ENCODE data around the gene ZNF302.
"Not testable (repeated sequence)": the region's sequence is repeated elsewhere in the genome, so short reads cannot be mapped to it uniquely, and the experiment has no call there.

Gene ZNF302

DNA sequence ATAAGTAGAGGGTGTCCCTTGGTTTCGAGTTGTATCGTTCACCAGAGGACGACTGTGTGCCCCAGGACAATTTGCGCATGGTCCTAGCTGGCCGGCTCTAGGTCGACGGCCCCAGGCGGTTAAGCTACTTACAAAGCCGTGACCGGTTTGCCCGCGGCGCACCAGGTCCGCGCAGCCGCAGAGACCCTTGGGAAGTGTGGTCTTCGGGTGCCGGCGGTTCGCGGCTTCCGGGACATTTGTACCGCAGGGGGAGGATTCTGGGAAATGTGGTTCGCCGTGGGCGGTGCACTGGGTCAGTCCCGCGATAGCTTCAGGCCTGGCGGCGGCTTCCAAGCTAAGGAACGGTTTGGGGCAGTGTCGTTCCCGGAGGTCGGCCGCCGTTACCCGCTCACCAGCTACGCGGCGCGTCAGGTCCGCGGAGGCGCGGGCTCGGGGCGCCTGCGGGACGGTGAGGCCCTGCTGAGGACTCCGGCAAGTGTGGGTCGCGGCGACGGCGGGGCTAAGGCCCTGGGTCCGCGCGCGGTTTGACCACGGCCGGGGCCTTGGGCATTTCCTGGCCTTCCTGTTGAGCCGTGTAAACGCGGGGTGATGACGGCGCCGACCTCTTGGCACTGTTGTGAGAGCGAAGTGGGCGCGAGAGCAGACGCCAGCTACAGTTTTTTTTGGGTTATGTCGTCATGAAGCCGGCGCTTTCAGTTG is at the start of gene ZNF302:
TSS of gene ZNF302 (plus strand) at position 293 of the 699 bp plus-strand sequence. CDS start 1,127 bp downstream, outside the sequence.
- DNase-seq (ENCODE audit: low spot score) = peak; percentile 96

DNA sequence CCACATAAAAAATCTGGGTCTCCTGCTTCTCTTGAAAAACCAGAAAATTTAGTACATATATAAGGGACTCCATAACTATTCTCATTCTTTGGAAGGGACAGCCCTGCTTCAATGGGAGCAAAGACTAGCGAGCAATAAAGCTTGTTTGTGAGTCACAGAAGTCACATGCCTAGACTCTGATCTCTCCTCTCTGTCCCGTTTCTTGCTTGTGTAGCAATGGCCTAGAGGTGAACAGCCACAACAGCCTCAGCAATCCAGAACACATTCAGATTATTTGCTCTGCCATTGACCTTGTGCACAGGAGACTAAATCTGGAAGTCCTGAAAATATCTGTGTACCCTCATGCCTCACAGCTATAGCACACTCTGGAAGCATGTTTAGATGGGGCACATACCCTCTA is 43.7 kb upstream of the ZNF302 start:
- DNase-seq (ENCODE audit: low spot score) = no peak

DNA sequence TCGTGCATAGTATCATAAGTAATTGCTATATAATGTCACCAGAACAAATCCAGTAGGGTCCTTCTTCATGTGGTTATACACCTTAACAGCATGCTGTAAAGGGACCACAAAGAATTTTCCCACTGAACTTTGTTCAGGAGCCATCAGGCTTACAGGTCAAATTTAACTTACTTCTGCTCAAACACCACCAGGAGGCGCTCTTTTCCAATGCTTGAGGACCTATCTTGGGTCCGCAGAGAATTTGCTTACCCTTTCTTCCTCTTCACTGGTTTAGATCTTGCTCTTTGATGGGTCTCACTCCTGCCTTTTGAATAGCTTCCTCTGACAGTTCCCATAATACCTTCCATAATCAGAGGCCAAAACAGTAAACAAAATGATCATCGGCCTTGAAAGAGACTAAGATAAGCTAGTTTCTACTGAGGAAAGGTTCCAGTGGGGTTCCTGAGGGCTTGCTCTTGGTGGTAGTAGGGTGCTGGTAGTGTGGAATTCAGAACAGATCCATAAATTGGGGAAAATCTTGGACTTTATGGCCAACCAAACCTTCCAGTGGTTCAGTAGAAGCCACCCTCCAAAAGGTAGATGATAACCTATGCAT is 37.9 kb upstream of the ZNF302 start:
- peak; percentile 42 for DNase-seq (ENCODE audit: low spot score)

DNA sequence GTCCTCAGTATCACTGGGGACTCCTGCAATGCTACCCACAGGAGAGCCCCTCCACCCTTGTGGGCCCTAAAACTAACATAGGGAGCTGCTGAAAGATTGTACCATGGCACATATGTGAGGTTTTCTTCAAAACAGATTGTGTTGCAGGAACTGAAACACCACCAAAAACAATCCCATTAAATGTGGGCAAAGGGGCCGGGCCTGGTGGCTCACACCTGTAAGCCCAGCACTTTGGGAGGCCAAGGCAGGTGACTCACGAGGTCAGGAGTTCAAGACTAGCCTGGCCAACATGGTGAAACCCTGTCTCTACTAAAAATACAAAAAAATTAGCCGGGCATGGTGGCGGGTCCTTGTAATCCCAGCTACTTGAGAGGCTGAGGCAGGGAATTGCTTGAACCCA is 35.2 kb upstream of the ZNF302 start:
- no peak for DNase-seq (ENCODE audit: low spot score)

DNA sequence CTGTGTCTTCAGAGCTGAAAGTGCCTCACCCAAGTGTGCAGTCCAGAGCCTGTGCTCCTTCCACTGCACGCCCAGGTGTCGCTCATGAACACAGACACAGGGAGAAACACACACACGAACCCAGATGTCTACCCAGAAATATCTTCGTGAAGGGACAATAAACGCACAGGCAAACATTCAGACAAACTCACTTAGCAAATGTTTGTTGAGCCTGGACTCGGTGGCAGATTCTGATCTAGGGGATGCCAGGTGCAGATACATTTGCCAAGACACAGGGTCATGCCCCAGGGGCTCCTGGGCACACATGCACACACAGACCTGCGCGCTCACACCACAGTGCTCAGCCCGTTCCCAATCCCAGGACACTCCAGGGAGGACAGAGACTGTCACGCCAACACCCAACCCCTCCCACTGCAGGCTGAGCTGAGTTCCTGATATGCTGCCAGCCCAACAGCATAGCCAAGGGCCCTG is 32.5 kb upstream of the ZNF302 start:
- DNase-seq (ENCODE audit: low spot score) = no peak

DNA sequence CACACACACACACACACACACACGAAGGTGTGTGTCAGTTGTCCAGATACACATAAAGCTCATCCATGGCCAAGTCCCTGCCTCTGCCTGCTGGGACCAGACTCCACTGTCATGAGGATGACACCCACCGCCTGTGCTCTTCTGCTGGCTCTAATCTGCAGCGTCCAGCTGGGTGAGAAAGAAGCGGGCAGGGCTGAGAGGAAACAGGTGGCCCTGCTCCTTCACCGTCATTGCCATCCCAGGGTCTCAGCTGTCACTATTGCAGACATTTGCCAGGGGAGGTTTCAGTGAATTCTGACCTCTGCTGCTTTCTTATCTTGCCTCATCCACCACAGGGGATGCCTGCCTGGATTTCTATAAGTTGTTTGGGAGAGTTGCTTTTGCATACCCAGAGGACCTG is 31.9 kb upstream of the ZNF302 start:
- DNase-seq (ENCODE audit: low spot score) = no peak

DNA sequence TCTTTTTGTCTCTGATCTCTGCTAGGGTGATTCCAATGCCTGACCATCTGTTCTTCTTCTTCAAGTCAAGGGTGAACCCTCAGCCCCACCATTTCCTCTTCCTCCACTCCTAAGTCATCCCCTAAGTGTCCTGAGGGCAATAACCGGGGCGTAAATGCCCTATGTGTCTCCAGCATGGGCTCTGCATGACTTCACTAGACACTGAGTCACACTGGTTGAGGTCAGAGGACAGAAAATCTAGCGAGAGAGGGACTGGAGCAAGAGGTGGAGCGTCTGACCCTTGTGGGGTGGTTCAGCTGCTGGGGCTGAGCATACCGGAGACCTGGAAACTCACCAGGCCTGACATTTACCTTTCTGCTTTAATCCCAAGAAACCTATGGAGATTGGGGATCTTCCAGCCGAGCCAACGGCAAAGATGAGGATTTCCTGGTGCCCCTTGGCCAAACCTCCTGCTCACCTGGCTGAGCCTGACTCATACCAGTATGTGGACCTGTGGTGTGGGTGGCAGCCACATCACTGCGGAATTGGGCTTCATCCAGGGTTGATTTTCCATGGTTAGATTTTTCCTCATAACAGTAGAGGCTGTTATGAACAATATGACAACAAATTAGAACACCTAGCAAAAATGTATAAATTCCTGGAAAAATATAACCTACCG is 27.5 kb upstream of the ZNF302 start:
- DNase-seq (ENCODE audit: low spot score) = no peak

DNA sequence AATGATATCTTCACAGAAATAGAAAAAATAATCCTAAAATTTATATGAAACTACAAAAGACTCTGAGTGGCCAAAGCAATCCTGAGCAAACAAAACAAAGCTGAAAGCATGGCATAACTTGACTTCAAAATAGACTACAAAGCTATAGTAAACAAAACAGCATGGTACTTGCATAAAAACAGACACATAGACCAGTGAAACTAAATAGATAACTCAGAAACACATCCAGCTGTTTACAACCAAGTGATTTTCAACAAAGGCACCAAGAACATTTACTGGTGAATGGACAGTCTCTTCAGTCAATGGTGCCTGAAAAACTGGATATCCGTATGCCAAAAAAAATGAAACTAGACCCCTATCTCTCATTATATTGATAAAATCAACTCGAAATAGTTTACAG is 25.7 kb upstream of the ZNF302 start:
- DNase-seq (ENCODE audit: low spot score) = no peak

DNA sequence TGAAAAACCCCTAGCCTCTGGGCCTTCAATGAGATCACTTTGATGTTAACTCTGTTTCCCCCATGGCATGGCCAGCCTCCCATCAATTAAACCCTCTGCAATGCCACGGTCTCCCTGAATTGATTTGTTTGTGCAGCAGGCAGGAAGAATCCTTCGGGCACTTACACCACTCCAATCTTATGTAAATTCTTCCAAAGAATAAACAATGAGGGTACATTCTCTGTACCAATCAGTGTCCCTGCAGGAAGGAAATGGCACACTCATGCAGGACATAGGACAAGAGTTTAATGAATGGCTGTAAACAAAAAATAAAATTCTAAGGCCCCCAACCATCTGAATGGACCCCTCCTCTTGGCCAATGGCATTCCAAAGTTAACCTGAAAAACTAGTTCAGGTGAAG is 22.7 kb upstream of the ZNF302 start:
- DNase-seq (ENCODE audit: low spot score) = no peak

DNA sequence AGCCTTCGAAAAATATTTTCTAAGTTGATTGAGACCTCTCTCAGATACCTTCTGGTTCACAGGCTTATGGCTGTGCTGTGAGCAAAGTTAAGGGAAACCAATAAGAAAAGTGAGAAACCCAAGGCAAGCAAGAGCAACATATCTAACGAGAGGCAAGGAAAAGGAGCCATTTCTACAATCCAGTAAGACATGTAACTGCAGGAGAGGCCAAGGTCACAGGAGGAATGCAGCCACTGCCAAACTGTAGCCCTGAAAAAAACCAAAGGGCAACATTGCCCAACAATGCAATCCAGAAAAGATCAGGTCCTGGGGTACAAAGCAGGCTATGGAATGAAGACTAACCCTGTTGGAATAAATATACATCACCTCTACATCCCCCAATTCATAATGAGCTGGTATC is 21.8 kb upstream of the ZNF302 start:
- DNase-seq (ENCODE audit: low spot score) = no peak

DNA sequence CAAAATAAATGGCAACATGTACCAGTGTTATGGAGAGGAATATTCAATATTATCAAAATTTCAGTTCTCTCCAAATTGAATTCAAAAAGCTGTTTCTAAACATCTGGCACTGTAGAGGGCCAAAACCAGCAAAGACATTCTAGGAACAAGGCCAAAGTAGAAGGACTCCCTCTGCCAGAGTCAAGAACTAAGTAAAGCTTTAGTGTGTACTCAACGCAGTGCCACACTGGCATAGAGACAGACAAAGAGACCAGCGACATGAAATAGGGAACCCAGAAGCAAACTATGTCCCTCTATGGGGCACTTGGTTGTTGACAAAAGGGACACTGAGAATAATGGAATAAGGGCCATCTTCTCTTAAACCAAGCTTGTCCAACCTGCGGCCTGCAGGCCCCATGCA is 16.1 kb upstream of the ZNF302 start:
- no peak for DNase-seq (ENCODE audit: low spot score)

DNA sequence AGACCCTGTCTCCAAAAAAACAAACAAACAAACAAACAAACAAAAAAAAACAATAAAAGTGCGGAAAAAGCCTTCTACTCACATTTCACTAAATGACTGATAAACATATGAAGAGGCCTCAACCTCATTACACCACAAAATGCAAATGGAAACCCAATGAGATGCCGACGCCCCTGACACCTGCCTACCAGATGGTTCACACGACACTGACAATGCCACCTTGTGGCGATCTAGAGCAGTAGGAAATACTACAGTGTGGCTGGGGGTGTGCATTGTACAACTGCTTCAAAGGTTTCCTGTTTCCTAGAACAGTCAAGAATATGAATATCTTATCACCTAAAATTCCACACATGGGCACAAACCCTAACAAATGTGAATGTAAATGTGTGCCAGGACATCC is 14.6 kb upstream of the ZNF302 start:
- peak; percentile 32 for DNase-seq (ENCODE audit: low spot score)

DNA sequence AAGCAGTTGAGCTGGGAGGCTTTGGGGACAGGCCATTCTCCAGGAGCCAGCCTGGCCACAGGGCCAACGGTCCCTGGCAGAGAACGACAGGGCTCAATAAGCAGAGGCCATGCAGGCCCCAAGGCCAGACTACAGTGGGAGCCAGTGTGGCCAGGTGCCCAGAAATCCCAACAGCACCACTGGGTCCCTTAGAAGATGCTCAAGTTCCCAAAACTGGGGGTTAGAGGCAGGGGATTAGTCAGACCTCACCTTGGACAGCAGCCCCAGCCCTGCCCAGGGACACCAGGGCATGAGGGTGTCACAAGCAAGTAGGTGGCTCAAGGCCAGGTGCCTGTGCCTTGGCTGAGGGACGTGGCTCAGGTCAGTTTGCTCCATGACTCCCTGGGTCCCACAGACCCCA is 13.3 kb upstream of the ZNF302 start:
- no peak for DNase-seq (ENCODE audit: low spot score)

DNA sequence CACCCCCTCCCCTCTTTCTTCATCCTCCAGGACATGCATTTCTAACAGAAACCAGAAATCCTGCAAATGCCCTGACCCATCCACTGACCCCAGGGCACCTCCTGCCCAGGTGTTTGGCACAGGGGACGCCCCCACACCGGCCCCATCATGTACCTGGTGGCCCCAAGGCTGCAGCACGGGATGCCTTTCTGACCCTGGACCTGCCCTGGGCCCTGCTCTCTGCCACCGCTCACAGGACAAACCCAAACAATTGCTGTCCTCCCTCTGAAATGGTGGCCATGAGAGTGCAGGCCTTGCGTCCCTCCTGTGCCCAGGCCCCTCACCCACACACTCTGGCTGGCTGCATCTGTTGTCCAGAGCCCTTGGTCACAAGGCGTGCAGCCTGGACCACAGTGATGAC is 12.6 kb upstream of the ZNF302 start:
- DNase-seq (ENCODE audit: low spot score) = no peak

DNA sequence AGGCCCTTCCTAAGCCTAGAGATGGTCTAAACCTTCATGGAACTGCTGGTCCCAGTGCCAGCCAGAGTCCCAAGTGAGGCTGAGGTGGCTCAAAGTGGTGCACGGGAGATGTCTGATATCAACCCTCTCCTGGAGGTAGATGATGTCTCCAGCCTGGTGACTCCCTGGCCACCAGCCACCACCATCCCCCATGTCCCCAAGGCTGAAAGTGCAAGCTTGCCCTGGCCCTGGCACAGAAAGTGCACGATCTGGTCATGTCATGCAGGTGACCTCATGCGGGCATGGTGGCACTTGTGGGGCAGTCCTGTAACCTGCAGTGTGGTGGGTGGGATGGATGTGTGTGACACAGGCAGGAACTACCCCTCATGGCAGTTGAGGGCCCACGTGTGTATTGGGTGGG is 12.2 kb upstream of the ZNF302 start:
- DNase-seq (ENCODE audit: low spot score) = not testable (repeated sequence)

DNA sequence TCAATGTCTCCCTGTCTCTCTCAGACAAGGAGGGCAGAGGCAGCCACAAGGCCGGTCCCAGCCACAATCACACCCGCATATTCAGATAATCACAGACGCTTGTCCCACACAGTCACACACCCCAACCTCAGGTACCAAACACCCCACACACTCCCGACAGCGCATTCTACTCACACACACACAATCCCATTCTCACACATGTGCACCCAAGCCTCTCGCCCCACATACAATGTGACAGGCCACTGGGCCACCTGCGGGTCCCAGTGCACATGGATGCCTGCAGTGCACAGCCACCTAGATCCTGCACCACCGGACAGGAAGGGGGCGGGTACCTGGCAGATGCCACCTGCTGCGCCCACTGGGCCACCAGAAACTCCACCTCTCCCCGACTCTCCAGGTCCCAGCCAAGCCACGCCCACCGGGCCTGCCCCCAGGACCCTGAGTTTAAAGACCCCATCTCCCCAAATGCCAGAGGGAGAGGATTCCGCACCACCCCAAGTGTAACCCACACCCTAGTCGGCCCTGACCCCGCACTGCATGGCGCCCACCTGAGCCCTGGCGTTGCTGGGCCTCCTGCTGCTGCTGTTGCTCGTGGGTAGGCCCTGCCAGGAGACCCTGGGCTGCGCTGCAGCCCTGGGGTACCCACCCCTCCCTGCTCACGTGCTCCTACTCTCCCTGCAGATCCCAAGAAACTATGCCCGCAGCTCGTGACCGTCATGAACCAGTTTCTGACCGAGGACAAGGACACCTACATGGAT is 11.1 kb upstream of the ZNF302 start:
- no peak for DNase-seq (ENCODE audit: low spot score)

DNA sequence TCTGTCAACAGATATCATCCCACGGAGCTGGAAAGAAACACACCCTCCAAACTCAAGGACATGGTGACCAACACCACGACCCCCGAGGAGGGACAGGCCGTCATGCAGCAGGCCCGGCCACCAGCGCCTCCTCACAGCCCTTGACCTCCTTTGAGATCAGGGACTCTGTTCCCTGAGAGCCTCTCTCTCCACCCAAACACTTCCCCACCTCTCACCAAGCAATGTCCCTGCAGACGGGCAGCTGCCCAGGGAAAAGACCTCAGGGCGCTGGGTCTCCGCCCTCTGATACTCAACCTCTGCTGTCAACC is 10.6 kb upstream of the ZNF302 start:
- DNase-seq (ENCODE audit: low spot score) = no peak

DNA sequence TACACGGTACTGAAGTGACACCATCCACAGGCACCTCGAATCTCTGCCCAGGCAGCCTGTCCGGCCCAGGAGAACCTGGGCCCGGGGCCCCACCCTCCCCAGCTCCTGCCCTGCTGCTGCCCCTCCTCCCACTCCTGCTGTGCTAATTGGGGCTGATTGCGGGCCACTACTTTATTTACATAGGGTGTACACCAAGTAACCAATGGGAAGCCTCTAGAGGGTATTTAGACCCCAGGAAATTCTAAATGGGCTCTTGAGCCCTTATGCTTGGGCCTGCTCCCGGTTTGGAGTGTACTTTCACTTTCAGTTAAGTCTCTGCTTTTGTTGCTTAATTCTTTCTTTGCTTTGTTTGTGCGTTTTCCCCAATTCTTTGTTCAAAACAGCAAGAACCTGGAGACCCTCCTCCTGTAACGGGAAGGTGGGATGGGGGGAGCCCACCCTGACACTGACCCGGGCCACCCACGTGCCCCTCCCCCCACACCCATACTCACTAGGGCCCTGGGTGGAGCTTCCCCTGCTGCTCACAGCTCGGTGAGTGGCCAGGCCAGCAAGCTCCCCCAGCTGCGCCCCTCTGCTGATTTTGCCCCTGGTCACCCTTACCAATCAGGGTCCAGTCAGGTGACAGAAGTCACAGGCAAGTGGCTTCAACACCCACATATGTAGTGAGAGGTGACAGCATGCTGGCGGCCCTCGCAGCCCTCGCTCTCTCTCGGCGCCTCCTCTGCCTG is 10.0 kb upstream of the ZNF302 start:
- DNase-seq (ENCODE audit: low spot score) = no peak

DNA sequence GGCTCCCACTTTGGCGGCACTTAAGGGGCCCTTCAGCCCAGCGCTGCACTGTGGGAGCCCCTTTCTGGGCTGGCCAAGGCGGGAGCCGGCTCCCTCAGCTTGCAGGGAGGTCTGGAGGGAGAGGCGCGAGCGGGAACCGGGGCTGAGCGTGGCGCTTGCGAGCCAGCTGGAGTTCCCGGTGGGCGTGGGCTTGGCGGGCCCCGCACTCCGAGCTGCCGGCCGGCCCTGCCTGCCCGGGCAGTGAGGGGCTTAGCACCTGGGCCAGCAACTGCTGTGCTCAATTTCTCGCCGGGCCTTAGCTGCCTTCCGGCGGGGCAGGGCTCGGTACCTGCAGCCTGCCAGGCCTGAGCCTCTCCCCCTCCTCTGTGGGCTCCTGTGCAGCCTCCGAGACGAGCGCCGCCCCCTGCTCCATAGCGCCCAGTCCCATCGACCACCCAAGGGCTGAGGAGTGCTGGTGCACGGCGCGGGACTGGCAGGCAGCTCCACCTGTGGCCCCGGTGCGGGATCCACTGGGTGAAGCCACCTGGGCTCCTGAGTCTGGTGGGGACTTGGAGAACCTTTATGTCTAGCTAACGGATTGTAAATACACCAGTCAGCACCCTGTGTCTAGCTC is 9.3 kb upstream of the ZNF302 start:
- not testable (repeated sequence) for DNase-seq (ENCODE audit: low spot score)

DNA sequence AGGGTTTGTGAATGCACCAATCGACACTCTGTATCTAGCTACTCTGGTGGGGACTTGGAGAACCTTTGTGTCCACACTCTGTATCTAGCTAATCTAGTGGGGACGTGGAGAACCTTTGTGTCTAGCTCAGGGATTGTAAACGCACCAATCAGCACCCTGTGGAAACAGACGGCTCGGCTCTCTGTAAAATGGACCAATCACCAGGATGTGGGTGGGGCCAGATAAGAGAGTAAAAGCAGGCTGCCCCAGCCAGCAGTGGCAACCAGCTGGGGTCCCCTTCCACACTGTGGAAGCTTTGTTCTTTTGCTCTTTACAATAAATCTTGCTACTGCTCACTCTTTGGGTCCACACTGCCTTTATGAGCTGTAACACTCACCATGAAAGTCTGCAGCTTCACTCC is 8.8 kb upstream of the ZNF302 start:
- not testable (repeated sequence) for DNase-seq (ENCODE audit: low spot score)

DNA sequence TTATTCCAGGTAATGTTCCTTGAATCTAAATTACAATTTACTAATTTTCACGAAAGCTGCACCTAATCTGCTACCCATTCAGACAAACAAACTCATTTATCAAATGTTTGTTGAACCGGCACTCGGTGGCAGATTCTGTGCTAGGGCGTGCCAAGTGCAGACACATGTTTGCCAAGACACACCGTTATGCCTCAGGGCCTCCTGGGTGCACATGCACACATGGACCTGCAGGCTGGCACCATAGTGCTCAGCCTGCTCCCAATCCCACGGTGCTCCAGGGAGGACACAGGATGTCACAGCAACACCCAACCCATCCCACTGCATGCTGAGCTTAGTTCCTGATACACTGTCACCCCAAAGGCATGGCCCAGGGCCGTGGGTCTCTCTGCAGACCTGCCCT is 8.2 kb upstream of the ZNF302 start:
- no peak for DNase-seq (ENCODE audit: low spot score)

DNA sequence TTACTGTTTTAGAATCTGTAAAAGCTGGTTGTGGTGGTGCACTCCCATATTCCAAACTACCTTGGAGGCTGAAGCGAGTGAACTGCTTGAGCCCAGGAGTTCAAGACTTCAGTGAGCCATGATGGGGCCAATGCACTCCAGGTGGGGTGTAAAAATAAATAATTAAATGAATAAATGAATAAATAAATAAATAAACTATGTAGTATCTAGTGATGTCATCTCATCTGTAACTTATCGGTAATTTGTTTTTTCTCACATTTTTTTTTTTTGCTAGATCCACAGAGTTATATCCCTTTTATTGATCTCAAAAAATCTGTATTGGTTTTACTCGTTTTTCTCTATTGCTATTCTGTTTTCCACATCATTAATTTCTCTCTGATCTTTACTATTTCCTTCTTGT is 5.5 kb upstream of the ZNF302 start:
- DNase-seq (ENCODE audit: low spot score) = no peak

Data from HuH-7 (cell line).